Stimulated activated CD4-positive, alpha-beta T cell treated with anti-CD3 and anti-CD28 coated beads, Interleukin-12 subunit alpha, Interleukin-12 subunit beta, amount 100 ng/mL, for 4 hours (primary cell): ENCODE measurements around the gene SRXN1.

Experiments
- DNase-seq: peaks from one replicate; pipeline ENCODE4 v3.0.0-alpha.2; 2020

SRXN1 gene

DNA sequence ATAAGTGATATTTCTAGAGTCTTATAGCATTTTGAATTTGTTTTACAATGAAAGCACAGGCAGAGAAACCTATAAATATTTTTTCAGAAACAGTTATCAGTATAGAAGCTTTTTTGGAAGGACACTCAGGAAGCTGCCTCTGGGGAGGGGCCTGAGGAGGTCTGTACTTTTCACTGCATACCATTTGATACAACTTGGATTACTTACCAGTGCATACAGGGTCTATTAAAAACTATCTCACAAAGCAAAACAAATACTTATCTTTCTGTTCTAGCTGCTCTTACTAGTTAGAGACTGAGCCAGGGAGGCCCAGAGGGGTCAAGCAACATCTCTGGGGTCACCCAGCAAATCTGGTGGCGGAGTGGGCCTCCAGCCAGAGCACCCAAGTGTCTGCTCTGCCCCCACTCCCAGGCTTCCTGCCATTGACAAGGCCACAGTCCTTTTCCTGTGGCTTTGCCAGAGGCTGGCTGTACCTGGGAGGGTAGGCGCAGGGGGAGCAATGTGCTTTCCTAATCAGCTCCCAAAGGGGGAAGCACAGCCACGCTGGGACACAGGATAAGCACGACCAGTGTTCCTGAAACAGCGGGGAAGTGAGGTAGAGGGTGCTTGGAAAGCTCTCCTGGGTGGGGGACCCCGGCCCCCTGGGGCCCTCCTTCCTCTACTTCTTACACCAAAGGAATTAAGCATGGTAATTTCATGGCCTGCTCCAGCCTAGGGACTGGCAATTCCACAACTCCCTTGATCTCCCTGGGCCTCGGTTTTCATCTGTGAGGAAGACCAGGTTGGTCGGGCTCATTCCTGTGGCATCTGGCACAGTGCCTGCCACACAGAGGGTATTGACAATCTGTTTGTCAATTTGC, 50.7 kb downstream of the SRXN1 start:
- no peak for DNase-seq

DNA sequence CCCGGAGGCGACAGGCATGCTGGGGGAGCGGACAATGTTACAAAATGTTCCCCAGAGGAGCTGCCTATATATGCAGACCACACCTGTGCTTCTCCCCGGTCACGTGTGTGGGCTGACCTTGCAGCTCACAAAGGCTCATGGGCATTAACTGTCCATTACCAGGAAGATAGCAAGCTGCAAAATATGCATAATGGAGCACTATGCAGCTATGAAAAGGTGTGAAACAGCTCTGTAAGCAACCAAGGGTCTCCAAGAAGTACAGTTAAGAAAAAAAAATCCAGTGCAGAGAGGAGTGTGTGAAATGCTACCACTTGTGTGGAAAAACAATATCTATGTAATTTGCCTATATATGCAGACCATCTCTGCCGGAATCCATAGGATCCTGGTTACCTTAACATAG, 52.3 kb downstream of the SRXN1 start:
- no peak for DNase-seq

- no peak for DNase-seq
Observed at GRCh38 chr20:600141-600540, 52.9 kb downstream of the SRXN1 start.

- no peak for DNase-seq
Observed at GRCh38 chr20:598133-598850, 54.7 kb downstream of the SRXN1 start.

DNA sequence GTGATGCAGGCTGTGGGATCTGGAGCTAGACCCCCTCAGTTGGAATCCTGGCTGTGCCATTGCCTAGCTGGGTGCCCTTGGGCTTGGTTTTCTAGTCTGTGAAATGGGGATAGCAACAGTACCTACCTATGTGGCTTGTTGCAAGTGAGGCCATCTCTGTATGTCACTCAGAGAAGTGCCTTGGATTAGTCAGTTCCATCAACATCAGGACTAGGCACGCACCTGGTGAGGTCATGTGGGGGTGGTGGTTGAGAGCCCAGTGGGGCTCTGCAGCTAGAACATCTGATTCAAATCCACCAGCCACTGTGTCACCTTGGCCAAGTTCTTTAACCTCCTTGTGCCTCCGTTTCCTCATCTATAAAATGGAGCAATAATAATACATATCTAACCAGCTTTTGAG, 55.4 kb downstream of the SRXN1 start:
- DNase-seq, result no peak
